ENCODE results near the gene PHYKPL.
"Not testable (repeated sequence)": the region's sequence is repeated elsewhere in the genome, so short reads cannot be mapped to it uniquely, and the experiment has no call there.

Gene PHYKPL

DNA sequence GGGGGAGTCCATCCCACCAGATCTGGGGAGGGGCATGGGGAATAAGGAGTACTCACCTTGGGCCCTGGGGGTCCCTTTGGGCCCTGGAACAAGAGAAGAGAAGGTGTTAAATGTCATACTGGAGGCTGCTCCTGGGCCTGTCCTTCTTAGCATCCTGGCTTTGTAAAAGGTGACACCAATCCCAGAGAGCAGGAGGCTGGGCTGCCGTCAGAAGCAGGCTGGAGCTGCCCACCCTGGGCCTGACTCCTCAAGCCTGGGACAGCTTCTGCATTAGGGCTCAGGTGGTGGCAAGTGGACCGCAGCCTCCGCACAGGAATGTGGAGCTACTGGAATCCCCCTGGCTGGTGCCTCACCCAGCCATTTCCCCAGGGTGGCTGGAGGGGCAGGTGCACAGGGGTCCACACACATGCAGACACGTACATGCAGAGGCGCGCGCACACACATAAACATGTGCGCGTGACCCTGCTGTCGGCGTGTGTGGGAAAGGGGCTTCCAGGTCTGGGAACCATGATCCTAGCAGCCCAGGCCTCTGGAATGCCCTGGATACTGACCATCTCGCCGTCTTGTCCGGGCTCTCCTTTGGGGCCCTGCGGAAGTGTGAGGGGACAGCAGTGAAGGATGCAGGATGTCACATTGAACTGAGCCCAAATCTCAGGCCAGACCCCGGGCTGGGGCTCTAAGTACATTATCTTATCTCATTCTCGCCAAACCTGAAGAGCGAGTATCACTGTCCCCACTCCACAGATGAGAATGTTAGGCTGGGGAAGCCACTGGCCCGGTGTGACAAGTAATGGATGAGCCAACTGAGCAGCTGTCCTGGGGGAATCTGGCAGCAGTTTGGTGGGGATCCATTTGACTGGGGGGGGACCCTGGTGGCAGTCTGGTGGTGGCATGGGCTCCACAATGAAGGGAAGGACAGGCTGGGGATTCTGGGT lies 29.3 kb upstream of the PHYKPL start:
- DNase-seq = no peak

DNA sequence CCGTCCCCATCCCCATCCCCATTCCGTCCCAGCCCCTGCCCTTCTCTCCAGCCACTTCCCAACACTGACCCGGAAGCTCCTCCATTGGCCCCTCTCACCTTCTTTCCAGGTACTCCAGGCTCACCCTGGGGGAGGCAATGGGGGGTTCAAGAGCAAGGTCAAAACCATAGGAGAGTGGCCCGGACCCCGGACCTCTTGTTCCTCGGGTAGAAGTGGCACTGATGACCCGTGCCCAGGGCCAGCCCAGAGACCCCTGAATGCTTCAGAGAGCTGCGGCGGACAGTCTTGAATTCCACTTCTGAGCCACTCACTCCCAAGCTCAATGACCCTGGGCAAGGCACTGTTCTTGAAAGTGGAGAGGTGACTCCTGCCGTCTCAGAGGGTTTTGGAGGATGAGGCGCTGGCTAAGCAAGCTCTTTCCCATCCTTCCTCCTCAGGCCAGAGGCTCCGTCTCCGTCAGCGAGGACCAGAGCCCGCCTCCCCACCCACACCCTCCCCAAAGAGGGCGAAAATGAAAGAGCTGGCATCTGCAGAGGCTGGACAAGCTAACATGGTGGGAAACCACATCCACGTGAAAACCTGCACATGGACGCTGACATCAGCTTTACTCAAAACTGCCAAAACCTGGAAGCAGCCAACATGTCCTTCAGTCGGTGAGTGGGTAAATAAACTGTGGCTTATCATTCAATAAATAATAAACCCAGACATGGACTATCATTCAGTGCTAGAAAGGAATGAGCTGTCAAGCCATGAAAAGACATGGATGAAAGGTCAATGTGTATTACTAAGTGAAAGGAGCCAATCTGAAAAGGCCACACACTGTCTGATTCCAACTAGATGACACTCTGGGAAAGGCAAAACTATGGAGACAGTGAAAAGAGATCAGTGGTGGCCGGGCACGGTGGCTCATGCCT lies 27.3 kb upstream of the PHYKPL start:
- no peak for DNase-seq

DNA sequence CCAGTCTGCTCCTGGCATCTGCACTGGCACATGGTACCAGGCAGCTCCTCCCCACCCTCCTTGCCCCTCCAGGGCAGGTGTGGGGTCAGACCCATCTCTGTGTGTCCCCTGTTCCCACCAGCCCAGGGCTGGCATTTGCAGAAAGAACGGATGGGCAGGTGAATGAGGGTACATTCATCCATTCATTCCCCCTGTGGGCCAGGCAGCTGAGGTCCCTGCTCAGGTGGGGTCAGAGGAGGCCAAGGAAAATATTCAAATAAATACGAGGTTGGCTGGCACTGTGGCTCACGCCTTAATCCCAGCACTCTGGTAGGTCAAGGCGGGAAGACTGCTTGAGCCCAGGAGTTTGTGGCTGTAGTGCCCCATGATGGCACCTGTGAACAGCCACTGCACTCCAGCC lies 25.0 kb upstream of the PHYKPL start:
- no peak for DNase-seq

DNA sequence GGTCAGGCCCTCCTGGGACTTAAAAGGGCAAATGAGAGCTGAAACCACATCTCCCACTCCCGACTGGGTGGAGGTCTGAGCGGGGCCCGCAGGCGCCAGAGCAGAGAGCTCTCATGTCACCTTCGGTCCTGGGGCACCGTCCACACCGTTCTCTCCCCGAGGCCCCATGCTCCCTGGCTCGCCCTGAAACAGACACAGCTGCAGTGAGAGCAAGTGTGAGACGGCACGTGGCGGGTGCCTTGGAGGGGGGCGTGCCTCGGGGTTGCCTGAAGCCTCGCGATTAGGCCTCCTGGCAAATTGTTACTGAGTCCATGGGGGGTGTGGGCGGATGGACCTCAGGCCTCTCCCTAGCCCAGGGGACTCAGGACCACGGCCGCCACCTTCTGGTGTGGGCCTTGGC lies 24.1 kb upstream of the PHYKPL start:
- no peak for DNase-seq

DNA sequence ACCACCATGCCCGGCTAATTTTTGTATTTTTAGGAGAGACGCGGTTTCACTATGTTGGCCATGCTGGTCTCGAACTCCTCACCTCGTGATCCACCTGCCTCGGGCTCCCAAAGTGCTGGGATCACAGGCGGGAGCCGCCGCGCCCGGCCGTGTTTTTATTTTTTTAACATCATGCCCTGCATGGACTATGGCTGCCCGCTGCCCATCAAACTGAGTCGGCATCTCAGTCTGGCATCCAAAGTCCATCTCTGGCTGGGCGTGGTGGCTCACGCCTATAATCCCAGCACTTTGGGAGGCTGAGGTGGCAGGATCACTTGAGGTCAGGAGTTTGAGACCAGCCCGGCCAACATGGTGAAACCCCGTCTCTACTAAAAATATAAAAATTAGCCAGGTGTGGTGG lies 21.0 kb upstream of the PHYKPL start:
- not testable (repeated sequence) for DNase-seq

DNA sequence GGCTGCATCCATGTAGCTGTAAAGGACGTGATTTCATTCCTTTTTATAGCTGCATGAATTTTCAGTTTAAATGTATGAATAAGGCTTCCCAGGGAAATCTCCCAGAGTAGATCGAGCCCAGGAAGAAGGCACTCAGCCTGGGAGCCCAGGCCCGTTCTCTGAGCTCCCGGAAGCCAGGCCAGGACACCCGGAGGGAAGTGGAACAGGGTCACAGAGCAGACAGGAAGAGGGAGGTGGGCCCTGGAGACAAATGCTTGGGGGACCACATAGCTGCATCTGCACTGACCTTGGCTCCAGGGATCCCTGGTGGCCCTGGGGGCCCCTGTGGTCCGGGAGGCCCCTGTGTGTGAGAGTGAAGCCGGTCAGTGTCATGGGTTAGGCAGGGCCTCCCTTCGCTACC lies 19.7 kb upstream of the PHYKPL start:
- no peak for DNase-seq

DNA sequence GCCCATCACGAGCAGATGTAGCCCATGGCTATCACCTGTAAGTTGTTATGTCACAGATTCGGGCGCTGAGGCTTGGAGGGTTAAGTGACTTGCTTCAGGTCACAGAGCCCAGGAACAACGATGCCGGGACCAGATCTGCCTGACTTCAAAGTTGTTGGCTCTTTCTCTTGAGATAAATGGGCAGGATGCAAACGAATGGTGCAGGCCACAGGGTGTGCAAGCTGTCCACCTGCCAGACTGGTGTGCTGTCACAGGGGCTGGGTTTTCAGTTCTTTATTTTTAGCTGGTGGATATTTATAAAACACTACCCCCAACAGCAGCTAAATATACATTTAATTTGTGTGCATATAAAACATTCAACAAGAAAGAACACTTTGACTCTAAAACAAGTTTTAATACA lies 17.7 kb upstream of the PHYKPL start:
- DNase-seq = no peak

DNA sequence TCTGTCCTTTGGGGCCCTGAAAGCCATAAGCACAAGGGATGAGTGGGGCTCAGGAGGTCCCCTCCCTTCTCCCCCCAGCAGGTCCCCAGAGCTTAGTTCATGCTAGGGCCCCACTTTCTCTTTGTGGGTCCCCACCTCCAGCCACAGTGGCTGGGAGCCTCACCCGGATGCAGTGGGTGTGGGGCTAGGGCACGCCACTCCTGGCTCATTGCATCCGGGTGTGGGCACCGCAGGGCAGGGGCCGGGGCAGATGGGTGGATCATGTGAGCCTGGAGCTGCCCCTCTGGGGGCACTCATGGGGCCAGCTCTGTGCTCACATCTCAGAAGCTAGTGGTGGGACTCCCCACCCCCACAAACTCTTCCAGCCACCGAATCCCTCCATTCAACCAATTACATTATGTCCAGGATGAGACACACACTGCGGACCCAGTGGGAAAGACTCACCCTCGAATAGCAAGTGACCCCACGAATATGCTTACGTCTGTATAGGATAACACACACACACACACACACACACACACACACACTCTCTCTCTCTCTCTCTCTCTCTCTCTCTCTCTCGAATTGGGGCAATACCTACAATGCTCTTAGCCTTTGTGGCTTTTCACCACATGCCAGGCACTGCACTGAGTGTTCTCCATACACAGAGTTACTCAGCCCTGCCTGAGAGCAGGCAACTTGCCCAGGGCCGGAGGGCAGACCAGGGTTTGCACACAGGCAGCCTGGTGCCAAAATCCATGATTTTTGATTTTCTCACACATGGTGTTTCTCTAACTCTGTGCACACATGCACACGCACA lies 16.8 kb upstream of the PHYKPL start:
- no peak for DNase-seq

DNA sequence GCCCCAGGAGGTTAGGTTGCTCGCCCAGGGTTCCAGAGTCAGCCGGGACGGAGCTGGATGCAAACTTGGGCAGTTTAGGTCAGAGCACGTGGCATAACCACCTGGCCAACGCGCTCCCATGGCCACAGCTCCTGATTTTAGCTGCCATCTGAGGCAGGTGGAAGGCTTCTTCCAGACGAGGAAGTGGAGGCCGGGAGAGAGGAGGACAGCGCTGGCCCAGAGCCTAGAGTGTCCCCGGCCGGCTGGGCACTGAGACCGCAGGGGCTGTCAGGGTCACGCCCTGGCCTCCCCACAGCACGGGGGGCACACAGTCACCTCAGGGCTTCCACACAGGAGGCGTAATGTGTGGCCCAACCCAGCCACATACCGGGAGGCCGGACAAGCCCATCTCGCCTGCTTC lies 16.1 kb upstream of the PHYKPL start:
- DNase-seq = no peak

DNA sequence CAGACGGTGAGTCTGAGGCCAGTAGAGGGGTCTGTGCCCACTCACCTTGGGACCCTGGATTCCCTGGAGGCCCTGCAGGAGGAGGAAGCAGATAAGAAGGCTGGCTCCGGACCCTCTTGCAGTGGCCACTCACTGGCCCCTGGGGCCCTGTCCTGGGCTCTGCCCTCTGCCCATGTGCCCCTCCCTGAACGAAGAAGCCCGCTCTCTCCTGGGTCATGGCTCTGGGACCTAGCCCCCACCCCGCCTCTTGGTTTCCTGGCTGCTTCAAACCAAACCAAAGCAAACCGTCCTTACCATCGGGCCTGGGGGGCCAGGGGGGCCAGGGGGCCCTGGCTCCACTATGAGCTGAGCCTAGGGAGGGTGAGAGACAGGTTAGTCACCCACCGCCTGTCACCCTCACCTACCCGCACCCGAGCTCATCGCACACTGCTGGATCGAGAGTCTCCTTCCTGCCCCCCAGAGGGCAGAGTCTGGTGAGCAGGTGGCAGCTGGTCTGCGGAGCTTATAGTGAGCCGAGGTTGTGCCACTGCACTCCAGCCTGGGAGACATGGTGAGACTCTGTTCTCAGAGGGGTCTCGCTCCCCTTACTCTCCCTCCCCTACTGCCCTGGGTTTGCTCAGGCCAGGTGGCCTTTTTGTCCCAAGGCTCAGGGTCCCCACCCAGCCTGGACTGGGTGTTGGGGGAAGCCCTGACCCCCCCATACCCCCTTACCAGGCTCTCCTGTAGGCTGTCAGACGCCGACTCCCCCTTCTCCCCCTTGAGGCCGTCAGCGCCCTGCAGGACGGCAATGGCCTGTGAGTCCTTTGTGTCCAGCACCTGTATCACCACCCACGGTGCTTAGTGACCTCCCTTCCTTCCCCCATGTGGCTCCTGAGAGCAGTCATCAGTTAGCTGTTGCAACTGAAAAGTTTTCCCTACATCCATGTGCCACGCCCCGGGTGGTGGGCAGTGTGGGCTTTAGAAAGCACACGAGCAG lies 15.2 kb upstream of the PHYKPL start:
- no peak for DNase-seq

DNA sequence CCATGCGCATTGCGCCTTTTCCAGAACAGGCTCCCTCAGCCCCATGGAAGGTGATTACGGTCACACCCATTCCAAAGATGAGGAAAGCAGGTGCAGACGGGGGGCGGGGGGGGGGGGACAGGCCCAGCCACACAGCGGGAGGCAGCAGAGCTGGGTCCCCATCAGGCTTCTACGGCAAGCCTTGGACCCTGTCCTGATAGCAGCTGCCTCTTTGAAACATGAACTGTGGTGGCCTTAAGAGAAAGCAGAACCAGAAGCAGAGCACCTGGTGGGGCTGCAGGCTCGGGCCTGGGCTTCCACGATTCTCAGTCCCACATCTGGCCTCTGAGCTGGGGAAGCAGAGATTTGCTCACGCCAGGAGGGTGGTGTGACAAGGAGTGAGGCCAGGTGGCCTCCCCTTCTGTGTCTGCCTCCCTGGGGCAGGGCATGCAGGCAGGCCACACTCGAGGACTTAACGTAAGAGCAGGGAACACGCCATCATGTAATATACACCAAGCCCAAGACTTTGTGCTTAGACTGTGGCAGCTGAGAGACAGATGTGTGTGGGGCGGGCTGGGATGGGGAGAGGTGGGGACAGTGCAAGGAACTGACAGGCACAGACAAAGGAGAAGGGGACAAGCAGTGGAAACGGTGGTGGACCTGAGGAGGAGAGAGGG lies 14.2 kb upstream of the PHYKPL start:
- DNase-seq = no peak

DNA sequence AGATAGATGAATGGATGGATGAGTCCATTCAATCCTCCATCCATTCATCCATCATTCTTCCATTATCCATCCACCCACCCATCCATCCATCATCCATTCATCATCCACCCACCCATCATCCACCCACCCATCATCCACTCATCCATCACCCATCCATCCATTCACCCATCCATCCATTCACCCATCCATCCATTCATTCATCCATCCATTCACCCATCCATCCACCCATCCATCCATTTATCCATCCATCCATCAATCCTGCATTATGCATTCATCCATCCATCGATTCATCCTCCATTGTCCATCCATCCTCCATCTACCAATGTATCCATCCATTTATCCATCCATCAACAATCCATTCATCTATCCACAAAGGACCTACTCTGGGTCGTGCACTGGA lies 12.8 kb upstream of the PHYKPL start:
- no peak for DNase-seq

DNA sequence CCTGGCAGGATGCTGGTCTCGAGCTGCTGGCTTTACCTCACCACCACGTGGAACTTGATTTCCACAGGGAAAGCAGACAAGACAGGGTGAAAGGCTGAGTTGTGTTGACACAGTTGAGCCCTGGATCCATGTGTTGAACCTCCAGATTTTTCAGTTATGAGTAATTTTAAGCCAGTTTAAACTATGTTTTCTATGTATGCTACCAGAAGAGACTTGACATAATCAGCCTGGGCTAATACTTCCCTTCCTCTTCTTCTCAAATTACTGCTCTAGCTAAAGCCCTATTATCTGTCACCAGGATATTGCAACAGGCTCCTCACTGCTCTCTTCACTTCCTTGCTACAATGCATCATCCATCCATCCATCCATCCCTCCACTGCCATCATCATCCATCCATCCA lies 12.0 kb upstream of the PHYKPL start:
- DNase-seq = no peak

DNA sequence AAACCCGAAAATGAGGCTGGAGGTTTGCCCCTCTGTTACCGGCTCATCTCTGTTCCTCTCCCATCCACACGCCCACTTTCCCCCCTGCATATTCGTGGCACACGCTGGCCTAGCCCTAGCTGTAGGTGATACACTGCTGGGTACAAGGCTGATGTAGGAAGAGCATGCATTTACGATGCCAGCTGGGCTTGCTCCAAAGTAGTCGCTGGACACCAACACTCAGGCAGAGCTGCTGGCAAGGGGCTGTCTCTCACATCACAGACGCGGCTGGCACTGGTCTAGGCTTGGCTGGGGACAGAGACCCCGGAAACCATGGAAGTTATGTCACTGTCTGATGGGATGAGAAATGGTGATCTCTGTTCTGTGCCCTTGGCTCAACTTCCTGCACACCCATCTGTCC lies 9.8 kb upstream of the PHYKPL start:
- DNase-seq = no peak

DNA sequence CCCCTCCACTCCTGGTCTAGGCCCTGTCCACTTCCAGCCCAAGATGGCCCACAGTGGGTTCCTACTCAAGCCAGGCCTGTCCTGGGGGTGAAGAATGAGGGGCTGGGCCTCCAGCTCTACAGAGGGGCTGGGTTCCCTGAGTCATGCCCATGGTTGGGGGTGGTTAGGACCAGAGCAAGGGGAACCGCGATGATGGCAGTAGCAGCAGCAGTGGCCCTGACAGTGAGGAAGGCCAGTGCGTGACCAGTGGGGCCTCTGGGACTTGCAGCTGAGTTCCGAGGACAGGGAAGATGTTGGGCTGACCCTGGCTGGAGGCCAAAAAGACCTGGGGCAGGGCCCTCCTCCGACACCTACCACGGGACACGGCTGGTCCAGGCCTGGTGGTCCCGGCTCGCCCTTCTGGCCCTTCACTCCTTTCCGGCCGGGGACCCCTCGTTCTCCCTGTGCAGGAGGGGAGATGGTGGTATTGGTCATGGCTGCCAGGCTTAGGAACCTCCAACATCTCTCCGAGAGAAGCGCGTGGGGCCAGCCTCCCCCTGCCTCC lies 9.2 kb upstream of the PHYKPL start:
- DNase-seq = no peak

DNA sequence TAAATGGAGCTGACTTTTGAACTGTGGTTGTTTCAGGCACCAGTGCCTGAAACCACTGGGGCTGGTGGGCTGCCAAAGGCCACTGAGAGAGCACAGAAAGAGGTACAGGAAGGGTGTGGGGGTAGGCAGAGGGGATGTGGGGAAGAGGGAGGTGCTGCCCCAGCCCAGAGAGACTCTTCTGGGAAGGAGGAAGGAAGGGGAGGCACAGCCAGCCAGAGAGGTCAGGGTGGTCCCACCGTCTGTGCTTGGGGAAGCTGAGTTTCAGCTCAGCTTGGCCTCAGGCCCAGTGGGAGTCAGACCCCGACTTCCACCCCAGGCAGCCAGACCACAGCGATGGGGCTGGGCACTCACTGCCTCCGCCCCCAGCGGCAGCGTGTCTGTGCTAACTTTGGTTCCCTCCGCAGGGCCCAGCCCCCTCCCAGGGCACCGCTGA lies 8.6 kb upstream of the PHYKPL start:
- DNase-seq = no peak

DNA sequence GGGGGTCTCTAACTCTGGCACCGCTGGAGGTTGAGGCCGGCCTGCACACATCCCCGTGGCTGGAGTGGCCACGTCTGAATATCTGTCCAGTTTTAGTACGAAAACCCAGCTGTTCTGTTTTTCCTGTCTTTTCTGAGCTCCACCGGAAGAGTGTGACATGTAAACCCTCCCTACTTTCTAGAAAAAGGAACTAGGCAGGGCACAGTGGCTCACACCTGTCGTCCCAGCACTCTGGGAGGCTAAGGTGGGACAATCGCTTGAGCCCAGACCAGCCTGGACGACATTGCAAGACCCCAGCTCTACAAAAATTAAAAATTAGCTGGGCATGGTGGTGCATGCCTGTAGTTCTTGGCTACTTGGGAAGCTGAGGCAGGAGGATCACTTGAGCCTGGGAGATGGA lies 8.2 kb upstream of the PHYKPL start:
- no peak for DNase-seq

DNA sequence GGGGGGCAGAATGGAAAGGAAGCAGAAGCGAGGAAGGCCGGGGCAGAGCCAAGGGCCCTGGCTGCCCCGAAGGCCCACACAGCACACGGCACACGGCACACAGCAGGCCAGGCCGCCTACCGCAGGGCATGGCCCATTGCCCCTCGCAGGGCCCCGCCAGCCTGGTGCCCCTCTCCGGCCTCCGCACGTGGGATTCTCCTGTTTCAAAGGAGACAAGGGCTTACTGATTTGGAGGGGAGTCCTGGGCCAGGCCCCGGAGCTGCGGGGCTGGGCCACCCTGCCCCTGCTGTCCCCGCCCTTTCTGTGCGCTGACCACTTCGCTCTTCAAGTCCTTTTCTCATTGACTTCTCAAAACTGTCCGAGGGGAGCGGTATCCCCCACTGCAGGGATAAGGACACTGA lies 7.7 kb upstream of the PHYKPL start:
- DNase-seq = no peak

DNA sequence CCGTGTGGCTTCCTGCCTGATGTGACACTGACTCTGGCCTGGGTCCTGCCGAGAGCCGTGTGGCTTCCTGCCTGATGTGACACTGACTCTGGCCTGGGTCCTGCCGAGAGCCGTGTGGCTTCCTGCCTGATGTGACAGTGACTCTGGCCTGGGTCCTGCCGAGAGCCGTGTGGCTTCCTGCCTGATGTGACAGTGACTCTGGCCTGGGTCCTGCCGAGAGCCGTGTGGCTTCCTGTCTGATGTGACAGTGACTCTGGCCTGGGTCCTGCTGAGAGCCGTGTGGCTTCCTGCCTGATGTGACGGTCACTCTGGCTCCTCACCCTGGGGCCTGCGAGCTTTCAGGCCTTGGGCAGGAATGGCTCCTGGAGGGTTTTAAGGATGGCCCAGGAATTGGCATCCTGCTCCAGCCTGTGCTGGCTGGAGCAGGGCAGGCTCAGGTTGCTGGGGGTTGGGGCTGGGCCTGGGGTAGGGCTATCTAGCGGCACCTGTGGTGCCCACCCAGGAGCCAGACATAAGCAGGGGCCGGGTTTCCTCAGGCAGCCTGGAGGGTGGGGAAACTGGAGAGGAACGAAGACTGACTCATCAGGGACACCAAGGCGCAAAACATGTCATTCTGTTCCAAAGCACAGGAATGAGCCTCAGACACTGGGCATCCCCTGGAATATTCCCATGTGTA lies 7.2 kb upstream of the PHYKPL start:
- DNase-seq = not testable (repeated sequence)
